Activated CD8-positive, alpha-beta T cell treated with anti-CD3 and anti-CD28 coated beads, Interleukin-2, amount 10 ng/mL, durations not matched to agents 7 days and 5 days (primary cell): ENCODE data around the gene C1GALT1. TPM values are rescaled to one million over a fixed set of nuclear protein-coding genes. Genes with fewer than 3 reads are reported as not detected.
A peak's percentile ranks its signal among the peaks of the same experiment; 100 is the strongest.
"Not testable (repeated sequence)": the region's sequence is repeated elsewhere in the genome, so short reads cannot be mapped to it uniquely, and the experiment has no call there.

Experiments used
- ATAC-seq: fragments of 150-1000 bp; cut with Tn5 transposase; one replicate; pipeline ENCODE4 v1.10.0; 2021; ENCODE audit warnings: moderate library complexity
- CTCF ChIA-PET: fragments of 350-600 bp; sonication (Branson Sonifier 250); formaldehyde crosslinking; loops from one replicate; lab custom pipeline; 2021; ENCODE audit warnings: antibody characterized with exemption; lab: Charles Lee
- POLR2A ChIA-PET: fragments of 350-600 bp; sonication (Branson Sonifier 250); formaldehyde crosslinking; loops from one replicate; lab custom pipeline; 2021; ENCODE audit warnings: antibody characterized with exemption; lab: Charles Lee
- DNase-seq: peaks from one replicate; pipeline ENCODE4 v3.0.0-alpha.2; 2020
- H3K27ac Mint-ChIP-seq: one replicate; pipeline ENCODE4 v1.8.0; 2021; ENCODE audit warnings: mild to moderate bottlenecking, mixed read lengths
- H3K27me3 Mint-ChIP-seq: one replicate; pipeline ENCODE4 v1.8.0; 2021; ENCODE audit warnings: low read depth, mixed read lengths
- H3K36me3 Mint-ChIP-seq: one replicate; pipeline ENCODE4 v1.8.0; 2021; ENCODE audit warnings: low read depth, mixed read lengths
- H3K4me1 Mint-ChIP-seq: one replicate; pipeline ENCODE4 v1.8.0; 2021; ENCODE audit warnings: low read depth, mixed read lengths
- H3K4me3 Mint-ChIP-seq: one replicate; pipeline ENCODE4 v1.8.0; 2021; ENCODE audit warnings: mild to moderate bottlenecking, mixed read lengths
- H3K9me3 Mint-ChIP-seq: one replicate; pipeline ENCODE4 v1.8.0; 2022; ENCODE audit warnings: mixed read lengths; ENCODE audit not compliant: insufficient read depth
- total RNA-seq, 2 experiments: library from RNA; stranded (reverse); gene quantifications; one replicate each; pipeline ENCODE4 v1.2.3, GENCODE V29; 2021

The C1GALT1 gene
- total RNA-seq, 2 experiments from 2014 or later, result 47.4 to 50.7 TPM

- CTCF ChIA-PET, result no interaction called here
- peaks cover 18% of the 10 kb centered on the region for H3K36me3 Mint-ChIP-seq
- peaks cover 18% of the 10 kb centered on the region for H3K4me1 Mint-ChIP-seq
- POLR2A ChIA-PET, result interaction anchor here (0.6 kb wide), 1 partner anchor 57 kb away, joined by 4 read pairs; no protein-coding TSS in a partner anchor
- no peak overlapping the region for H3K27ac Mint-ChIP-seq
- peaks cover 16% of the 10 kb centered on the region for H3K9me3 Mint-ChIP-seq
- no peak for ATAC-seq
- H3K27me3 Mint-ChIP-seq, result no peaks in the 10 kb centered on the region
- H3K4me3 Mint-ChIP-seq, result no peak overlapping the region
- no peak for DNase-seq
These were observed 30.5 kb upstream of the C1GALT1 start for GRCh38 chr7:7151865-7152264.

GRCh38 chr7:7152315-7152714 is 30.0 kb upstream of the C1GALT1 start:
- Mint-ChIP-seq H3K27ac (no peak overlapping the region), H3K27me3 (no peaks in the 10 kb centered on the region), H3K9me3 (peaks cover 15% of the 10 kb centered on the region), H3K4me3 (no peak overlapping the region), H3K4me1 (peaks cover 19% of the 10 kb centered on the region), H3K36me3 (peaks cover 18% of the 10 kb centered on the region)
- no peak for DNase-seq
- POLR2A ChIA-PET, result interaction anchor here (0.6 kb wide), 1 partner anchor 56 kb away, joined by 4 read pairs; no protein-coding TSS in a partner anchor
- no peak for ATAC-seq
- CTCF ChIA-PET, result no interaction called here

- not testable (repeated sequence) for H3K4me3 Mint-ChIP-seq
- peaks cover 34% of the 10 kb centered on the region for H3K4me1 Mint-ChIP-seq
These were observed 28.0 kb upstream of the C1GALT1 start for GRCh38 chr7:7154355-7154754.

GRCh38 chr7:7156663-7157062 is 25.7 kb upstream of the C1GALT1 start:
- Mint-ChIP-seq H3K4me1 (peaks cover 49% of the 10 kb centered on the region), H3K4me3 (peak overlapping the region; percentile 84), H3K36me3 (peaks cover 42% of the 10 kb centered on the region), H3K27me3 (no peaks in the 10 kb centered on the region), H3K27ac (peak overlapping the region; percentile 98), H3K9me3 (peaks cover 21% of the 10 kb centered on the region)
- ChIA-PET CTCF (interaction anchor here (0.9 to 4.1 kb wide), 4 partner anchors 7 to 385 kb away, joined by 3 to 29 read pairs (median 4); partner anchors contain the start of gene C1GALT1), POLR2A (interaction anchor here (1.0 to 4.9 kb wide), 2 partner anchors 26 to 52 kb away, joined by 3 to 74 read pairs; partner anchors contain the start of gene C1GALT1)
- peak; percentile 5 for ATAC-seq
- no peak for DNase-seq

More at GRCh38 chr7:7154355-7154754, 28.0 kb upstream of the C1GALT1 start:
- POLR2A ChIA-PET, result interaction anchor here (0.7 kb wide), 1 partner anchor 437 kb away, joined by 5 read pairs; no protein-coding TSS in a partner anchor
- CTCF ChIA-PET, DNase-seq, H3K27ac Mint-ChIP-seq, ATAC-seq, H3K27me3 Mint-ChIP-seq: not testable (repeated sequence)
- Mint-ChIP-seq H3K9me3 (peaks cover 15% of the 10 kb centered on the region), H3K36me3 (peaks cover 21% of the 10 kb centered on the region)

GRCh38 chr7:7157177-7157886 is 25.0 kb upstream of the C1GALT1 start:
- H3K27me3 Mint-ChIP-seq, result no peaks in the 10 kb centered on the region
- H3K27ac Mint-ChIP-seq, result peak overlapping the region; percentile 98
- peaks cover 21% of the 10 kb centered on the region for H3K9me3 Mint-ChIP-seq
- DNase-seq, result peak; percentile 84
- ChIA-PET CTCF (interaction anchor here (0.9 to 4.1 kb wide), 6 partner anchors 18 to 384 kb away, joined by 3 to 29 read pairs (median 5); partner anchors contain the start of gene C1GALT1), POLR2A (interaction anchor here (1.0 to 4.9 kb wide), 2 partner anchors 25 to 52 kb away, joined by 3 to 74 read pairs; partner anchors contain the start of gene C1GALT1)
- ATAC-seq, result peak; percentile 95
- peaks cover 48% of the 10 kb centered on the region for H3K4me1 Mint-ChIP-seq
- peaks cover 43% of the 10 kb centered on the region for H3K36me3 Mint-ChIP-seq
- peak overlapping the region; percentile 84 for H3K4me3 Mint-ChIP-seq

GRCh38 chr7:7157887-7158271 is 24.5 kb upstream of the C1GALT1 start:
- peak; percentile 15 for ATAC-seq
- Mint-ChIP-seq H3K36me3 (peaks cover 45% of the 10 kb centered on the region), H3K27me3 (no peaks in the 10 kb centered on the region), H3K4me1 (peaks cover 48% of the 10 kb centered on the region), H3K4me3 (peak overlapping the region; percentile 84), H3K9me3 (peaks cover 21% of the 10 kb centered on the region), H3K27ac (peak overlapping the region; percentile 98)
- ChIA-PET POLR2A (interaction anchor here (4.9 kb wide), 1 partner anchor 25 kb away, joined by 74 read pairs; the partner anchor contains the start of gene C1GALT1), CTCF (interaction anchor here (0.9 to 4.1 kb wide), 6 partner anchors 17 to 384 kb away, joined by 3 to 29 read pairs (median 5); partner anchors contain the start of gene C1GALT1)
- DNase-seq, result no peak

- ChIA-PET CTCF (interaction anchor here (0.7 to 4.1 kb wide), 3 partner anchors 15 to 56 kb away, joined by 3 to 29 read pairs (median 13); partner anchors contain the start of gene C1GALT1), POLR2A (interaction anchor here (4.9 kb wide), 1 partner anchor 24 kb away, joined by 74 read pairs; the partner anchor contains the start of gene C1GALT1)
- ATAC-seq (no peak), DNase-seq (no peak)
- H3K4me1 Mint-ChIP-seq, result peaks cover 51% of the 10 kb centered on the region
- peak overlapping the region; percentile 84 for H3K27ac Mint-ChIP-seq
- H3K4me3 Mint-ChIP-seq, result peak overlapping the region; percentile 71
- H3K36me3 Mint-ChIP-seq, result peaks cover 49% of the 10 kb centered on the region
- no peaks in the 10 kb centered on the region for H3K27me3 Mint-ChIP-seq
- H3K9me3 Mint-ChIP-seq, result peaks cover 18% of the 10 kb centered on the region
These were observed 23.2 kb upstream of the C1GALT1 start for GRCh38 chr7:7159063-7159658.

- Mint-ChIP-seq H3K4me3 (no peak overlapping the region), H3K27ac (no peak overlapping the region), H3K27me3 (no peaks in the 10 kb centered on the region), H3K4me1 (peaks cover 33% of the 10 kb centered on the region), H3K9me3 (peaks cover 15% of the 10 kb centered on the region), H3K36me3 (peaks cover 61% of the 10 kb centered on the region)
- POLR2A ChIA-PET, result interaction anchor here (2.4 kb wide), 1 partner anchor 17 kb away, joined by 14 read pairs; the partner anchor contains the start of gene C1GALT1
- CTCF ChIA-PET, result interaction anchor here (0.7 to 1.6 kb wide), 4 partner anchors 8 to 59 kb away, joined by 3 to 7 read pairs (median 5); partner anchors contain the start of gene C1GALT1
- ATAC-seq (no peak), DNase-seq (no peak)
These were observed 17.8 kb upstream of the C1GALT1 start for GRCh38 chr7:7164591-7164990.

GRCh38 chr7:7165372-7165771 is 17.0 kb upstream of the C1GALT1 start:
- ChIA-PET CTCF (interaction anchor here (1.6 kb wide), 1 partner anchor 17 kb away, joined by 7 read pairs; the partner anchor contains the start of gene C1GALT1), POLR2A (interaction anchor here (2.4 kb wide), 1 partner anchor 17 kb away, joined by 14 read pairs; the partner anchor contains the start of gene C1GALT1)
- H3K9me3 Mint-ChIP-seq, result peaks cover 14% of the 10 kb centered on the region
- no peaks in the 10 kb centered on the region for H3K27me3 Mint-ChIP-seq
- no peak overlapping the region for H3K4me3 Mint-ChIP-seq
- no peak for ATAC-seq
- peaks cover 59% of the 10 kb centered on the region for H3K36me3 Mint-ChIP-seq
- no peak for DNase-seq
- peak overlapping the region; percentile 12 for H3K27ac Mint-ChIP-seq
- peaks cover 25% of the 10 kb centered on the region for H3K4me1 Mint-ChIP-seq

- ATAC-seq (no peak), DNase-seq (no peak)
- Mint-ChIP-seq H3K27me3 (no peaks in the 10 kb centered on the region), H3K27ac (no peak overlapping the region), H3K9me3 (peaks cover 17% of the 10 kb centered on the region), H3K4me3 (no peak overlapping the region), H3K4me1 (peaks cover 19% of the 10 kb centered on the region), H3K36me3 (peaks cover 57% of the 10 kb centered on the region)
- ChIA-PET POLR2A (no interaction called here), CTCF (interaction anchor here (1.4 kb wide), 1 partner anchor 15 kb away, joined by 4 read pairs; no protein-coding TSS in a partner anchor)
These were observed 16.0 kb upstream of the C1GALT1 start for GRCh38 chr7:7166318-7166717.

GRCh38 chr7:7169296-7169695 is 13.0 kb upstream of the C1GALT1 start:
- Mint-ChIP-seq H3K4me1 (peaks cover 11% of the 10 kb centered on the region), H3K27ac (no peak overlapping the region), H3K4me3 (no peak overlapping the region), H3K27me3 (no peaks in the 10 kb centered on the region), H3K9me3 (peaks cover 23% of the 10 kb centered on the region), H3K36me3 (peaks cover 59% of the 10 kb centered on the region)
- ChIA-PET CTCF (interaction anchor here (1.3 to 2.1 kb wide), 2 partner anchors 13 to 66 kb away, joined by 3 to 4 read pairs; partner anchors contain the start of gene C1GALT1), POLR2A (no interaction called here)
- no peak for DNase-seq
- no peak for ATAC-seq
